Suprapubic skin (tissue), 4 donors: ENCODE data around the gene CHRNG. TPM values are rescaled to one million over a fixed set of nuclear protein-coding genes. Genes with fewer than 3 reads are reported as not detected.

Experiments used
- DNase-seq, 2 donors: peaks; one replicate each; pipeline ENCODE4 v3.0.0-alpha.2; 2019; ENCODE audit warnings: low spot score in 2 of 2
- H3K27ac ChIP-seq: fragments of 200-600 bp; sonication (generic); one replicate; pipeline ENCODE4 v1.5.1; 2019
- H3K27me3 ChIP-seq: fragments of 200-600 bp; sonication (generic); one replicate; pipeline ENCODE4 v1.5.1; 2019
- H3K36me3 ChIP-seq: fragments of 200-600 bp; sonication (generic); one replicate; pipeline ENCODE4 v1.5.1; 2019
- H3K4me1 ChIP-seq: fragments of 200-600 bp; sonication (generic); one replicate; pipeline ENCODE4 v1.5.1; 2019
- H3K4me3 ChIP-seq: fragments of 200-600 bp; sonication (generic); one replicate; pipeline ENCODE4 v1.5.1; 2019; ENCODE audit warnings: mild to moderate bottlenecking
- H3K9me3 ChIP-seq: fragments of 200-600 bp; sonication (generic); one replicate; pipeline ENCODE4 v1.5.1; 2019
- CTCF ChIP-seq, 2 donors: fragments of 200-600 bp in 1 of 2; fragments of 450-650 bp in 1 of 2; sonication (generic) in 1 of 2; IDR thresholded peaks; one replicate each; pipeline ENCODE4 v1.5.1; 2016 to 2019; ENCODE audit warnings: antibody characterized with exemption in 2 of 2, mild to moderate bottlenecking in 1 of 2, moderate library complexity in 1 of 2
- EP300 ChIP-seq: sonication (generic); formaldehyde crosslinking; IDR thresholded peaks from one replicate; pipeline ENCODE4 v1.6.1; 2017; ENCODE audit warnings: antibody characterized with exemption
- POLR2A ChIP-seq, 2 donors: fragments of 450-650 bp; IDR thresholded peaks; one replicate each; pipeline ENCODE4 v1.6.1; 2017; ENCODE audit warnings: antibody characterized with exemption in 2 of 2, mild to moderate bottlenecking in 2 of 2, moderate library complexity in 2 of 2
- POLR2AphosphoS5 ChIP-seq, 3 donors: sonication (generic); formaldehyde crosslinking; IDR thresholded peaks; one replicate each; pipeline ENCODE4 v1.6.1; 2017; ENCODE audit warnings: antibody characterized with exemption in 3 of 3
- WGBS: methylation state at CpG from one replicate; pipeline ENCODE4 v1.1.5; 2018; 5-methylcytosine and 5-hydroxymethylcytosine counted together
- total RNA-seq, 4 donors: library from RNA; depleted of rRNA; stranded (reverse); fragments of >200 nt; gene quantifications; one replicate each; pipeline ENCODE4 v1.1.0, GENCODE V29; 2016

The CHRNG gene
- total RNA-seq, 4 donors from 2014 or later = not detected

DNA sequence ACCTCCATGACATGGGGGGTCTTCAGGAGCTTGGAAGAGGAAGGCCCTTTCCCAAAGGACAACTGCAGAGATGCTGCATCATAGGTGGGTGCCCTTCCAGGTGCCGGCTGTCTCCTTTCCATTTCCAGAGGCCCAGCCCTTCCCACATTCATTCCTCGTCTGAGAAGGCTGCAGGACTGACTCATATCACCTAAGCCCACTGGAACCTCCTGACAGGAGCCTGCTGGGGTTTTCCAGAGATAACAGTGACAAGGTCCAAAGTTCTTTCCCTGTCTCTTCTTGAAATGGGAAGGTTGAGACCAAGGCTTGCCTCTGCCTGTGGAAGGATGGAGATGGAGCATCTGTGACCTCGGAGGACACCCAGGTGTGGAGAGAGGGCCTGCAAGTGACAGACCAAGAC, 22.9 kb upstream of the CHRNG start:
- no peak for TF ChIP-seq CTCF (IDR thresholded peaks at IDR 0.05)
- TF ChIP-seq EP300 = no peak
- TF ChIP-seq POLR2AphosphoS5 (IDR thresholded peaks at IDR 0.05) = no peak
- TF ChIP-seq POLR2A (IDR thresholded peaks at IDR 0.05) = no peak
- Histone ChIP-seq H3K9me3 (no peaks in the 10 kb centered on the region), H3K4me3 (no peak overlapping the region), H3K4me1 (no peaks in the 10 kb centered on the region), H3K27me3 (peaks cover 39% of the 10 kb centered on the region), H3K27ac (no peak overlapping the region), H3K36me3 (no peaks in the 10 kb centered on the region)
- no peak for DNase-seq
- WGBS = 81% methylated on average over 3 of the region's 3 CpGs

- peaks cover 22% of the 10 kb centered on the region for H3K4me1 ChIP-seq
- no peak for DNase-seq
- TF ChIP-seq CTCF (IDR thresholded peaks at IDR 0.05) (no peak), POLR2A (IDR thresholded peaks at IDR 0.05) (no peak), POLR2AphosphoS5 (IDR thresholded peaks at IDR 0.05) (no peak), EP300 (no peak)
- H3K27ac ChIP-seq = no peak overlapping the region
- no peak overlapping the region for H3K4me3 ChIP-seq
- no peaks in the 10 kb centered on the region for H3K36me3 ChIP-seq
- H3K9me3 ChIP-seq = no peaks in the 10 kb centered on the region
- peaks cover 58% of the 10 kb centered on the region for H3K27me3 ChIP-seq
- 83% methylated on average over 2 of the region's 6 CpGs for WGBS
These were observed 20.6 kb upstream of the CHRNG start for GRCh38 chr2:232518844-232519243.

GRCh38 chr2:232519581-232520438, 19.7 kb upstream of the CHRNG start, which contains the start of gene PRSS56:
Gene PRSS56, plus strand, starts transcription at chr2:232520388. Its CDS starts 211 bp downstream, at chr2:232520599.
- no peak for DNase-seq
- peaks cover 28% of the 10 kb centered on the region for H3K4me1 ChIP-seq
- TF ChIP-seq POLR2AphosphoS5 (IDR thresholded peaks at IDR 0.05) (no peak), POLR2A (IDR thresholded peaks at IDR 0.05) (no peak), CTCF (IDR thresholded peaks at IDR 0.05) (no peak), EP300 (no peak)
- H3K4me3 ChIP-seq = no peak within 1 kb of the TSS
- H3K9me3 ChIP-seq = no peaks in the 10 kb centered on the region
- H3K36me3 ChIP-seq = no peaks in the 10 kb centered on the region
- no peak within 1 kb of the TSS for H3K27ac ChIP-seq
- H3K27me3 ChIP-seq = peaks cover 68% of the 10 kb centered on the region
- WGBS = 62% methylated on average over 18 of the region's 19 CpGs

- peaks cover 30% of the 10 kb centered on the region for H3K4me1 ChIP-seq
- no peak for DNase-seq
- no peak overlapping the region for H3K4me3 ChIP-seq
- no peaks in the 10 kb centered on the region for H3K36me3 ChIP-seq
- H3K9me3 ChIP-seq = no peaks in the 10 kb centered on the region
- peaks cover 74% of the 10 kb centered on the region for H3K27me3 ChIP-seq
- WGBS = 65% methylated on average over 15 of the region's 15 CpGs
- TF ChIP-seq POLR2AphosphoS5 (IDR thresholded peaks at IDR 0.05) (no peak), CTCF (IDR thresholded peaks at IDR 0.05) (no peak)
- H3K27ac ChIP-seq = no peak overlapping the region
These were observed 19.0 kb upstream of the CHRNG start for GRCh38 chr2:232520489-232520888.

- 91% methylated on average over 11 of the region's 14 CpGs for WGBS
- no peak for TF ChIP-seq CTCF (IDR thresholded peaks at IDR 0.05)
- TF ChIP-seq EP300 = no peak
- TF ChIP-seq POLR2A (IDR thresholded peaks at IDR 0.05) = no peak
- no peak for TF ChIP-seq POLR2AphosphoS5 (IDR thresholded peaks at IDR 0.05)
- no peak overlapping the region for H3K4me3 ChIP-seq
- H3K27me3 ChIP-seq = peaks cover 80% of the 10 kb centered on the region
- no peaks in the 10 kb centered on the region for H3K9me3 ChIP-seq
- DNase-seq = no peak
- H3K27ac ChIP-seq = no peak overlapping the region
- H3K36me3 ChIP-seq = no peaks in the 10 kb centered on the region
- peaks cover 35% of the 10 kb centered on the region for H3K4me1 ChIP-seq
These were observed 18.4 kb upstream of the CHRNG start for GRCh38 chr2:232521098-232521497.
